Measurements from ENCODE around the gene HADHB.

DNA sequence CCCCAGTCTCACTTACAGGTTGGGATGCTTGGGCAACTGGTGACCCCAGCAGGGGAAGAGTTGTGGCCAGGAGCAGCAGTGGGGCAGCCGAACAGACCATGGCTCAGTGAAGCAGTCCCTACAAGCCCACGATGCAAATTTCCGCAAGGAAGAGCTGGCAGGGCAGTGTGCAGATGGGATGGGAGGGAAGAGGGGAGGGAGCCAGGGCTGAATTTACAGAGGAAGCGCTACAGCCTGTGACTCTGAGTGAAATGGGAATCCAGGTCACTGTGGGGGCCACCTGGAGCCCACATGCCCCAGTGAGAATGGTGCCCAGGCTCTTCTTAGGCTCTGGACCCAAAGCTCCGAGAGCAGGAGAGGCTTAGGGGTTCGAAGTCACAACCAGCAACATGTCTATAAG lies 74.2 kb downstream of the HADHB start:
- TF ChIP-seq, protein P1, sequence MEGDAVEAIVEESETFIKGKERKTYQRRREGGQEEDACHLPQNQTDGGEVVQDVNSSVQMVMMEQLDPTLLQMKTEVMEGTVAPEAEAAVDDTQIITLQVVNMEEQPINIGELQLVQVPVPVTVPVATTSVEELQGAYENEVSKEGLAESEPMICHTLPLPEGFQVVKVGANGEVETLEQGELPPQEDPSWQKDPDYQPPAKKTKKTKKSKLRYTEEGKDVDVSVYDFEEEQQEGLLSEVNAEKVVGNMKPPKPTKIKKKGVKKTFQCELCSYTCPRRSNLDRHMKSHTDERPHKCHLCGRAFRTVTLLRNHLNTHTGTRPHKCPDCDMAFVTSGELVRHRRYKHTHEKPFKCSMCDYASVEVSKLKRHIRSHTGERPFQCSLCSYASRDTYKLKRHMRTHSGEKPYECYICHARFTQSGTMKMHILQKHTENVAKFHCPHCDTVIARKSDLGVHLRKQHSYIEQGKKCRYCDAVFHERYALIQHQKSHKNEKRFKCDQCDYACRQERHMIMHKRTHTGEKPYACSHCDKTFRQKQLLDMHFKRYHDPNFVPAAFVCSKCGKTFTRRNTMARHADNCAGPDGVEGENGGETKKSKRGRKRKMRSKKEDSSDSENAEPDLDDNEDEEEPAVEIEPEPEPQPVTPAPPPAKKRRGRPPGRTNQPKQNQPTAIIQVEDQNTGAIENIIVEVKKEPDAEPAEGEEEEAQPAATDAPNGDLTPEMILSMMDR (IDR thresholded peaks at IDR 0.05) = no peak
- TF ChIP-seq POLR2AphosphoS5 (IDR thresholded peaks at IDR 0.05) = no peak
- no peak for TF ChIP-seq POLR2A (IDR thresholded peaks at IDR 0.05)
